Neural cell (in vitro differentiated cells): ENCODE results near the gene CLASP1. TPM values are rescaled to one million over a fixed set of nuclear protein-coding genes. Genes with fewer than 3 reads are reported as not detected.

Source experiments
- H2AFZ ChIP-seq: fragments of 200-600, 300-800 bp; sonication (generic), shearing (Covaris generic); 2 replicates; pipeline ENCODE4 v1.6.0; 2014; ENCODE audit warnings: low read depth, mild to moderate bottlenecking, antibody characterized with exemption, low read length, moderate library complexity
- H3F3A ChIP-seq: fragments of 200-600 bp; shearing (Covaris generic); 2 replicates; pipeline ENCODE4 v1.6.1; 2016; ENCODE audit warnings: mild to moderate bottlenecking, moderate library complexity, mixed read lengths, antibody characterized with exemption, low read length; ENCODE audit not compliant: insufficient read depth, poor library complexity, severe bottlenecking
- H3K27ac ChIP-seq: fragments of 200-600, 300-800 bp; sonication (generic), shearing (Covaris generic); 2 replicates; pipeline ENCODE4 v1.5.1; 2014; ENCODE audit warnings: mild to moderate bottlenecking, low read length, moderate library complexity
- H3K27me3 ChIP-seq: fragments of 300-800, 200-600 bp; sonication (generic), shearing (Covaris generic); 2 replicates; pipeline ENCODE4 v1.6.0; 2014; ENCODE audit warnings: mild to moderate bottlenecking, low read depth, low read length, moderate library complexity; ENCODE audit not compliant: insufficient read depth
- H3K36me3 ChIP-seq: fragments of 300-800, 200-600 bp; sonication (generic), shearing (Covaris generic); 2 replicates; pipeline ENCODE4 v1.5.1; 2014; ENCODE audit warnings: mild to moderate bottlenecking, antibody characterized with exemption, low read length, moderate library complexity; ENCODE audit not compliant: insufficient read depth
- H3K4me2 ChIP-seq: fragments of 300-800, 200-600 bp; sonication (generic), shearing (Covaris generic); 2 replicates; pipeline ENCODE4 v1.6.0; 2014; ENCODE audit warnings: mild to moderate bottlenecking, low read length
- H3K4me3 ChIP-seq: fragments of 300-800, 200-600 bp; sonication (generic), shearing (Covaris generic); 2 replicates; pipeline ENCODE4 v1.5.1; 2014; ENCODE audit warnings: mild to moderate bottlenecking, low read length, moderate library complexity
- H3K79me2 ChIP-seq: fragments of 200-600 bp; shearing (Covaris generic); replicated peaks from 2 replicates; pipeline ENCODE4 v1.6.0; 2014; ENCODE audit warnings: mild to moderate bottlenecking, low read length, moderate library complexity; ENCODE audit not compliant: insufficient read depth
- H3K9ac ChIP-seq: fragments of 300-800, 200-600 bp; sonication (generic), shearing (Covaris generic); 2 replicates; pipeline ENCODE4 v1.6.1; 2016; ENCODE audit warnings: mild to moderate bottlenecking, low read length, mixed read lengths
- H3K9me2 ChIP-seq: fragments of 200-600 bp; shearing (Covaris generic); 2 replicates; pipeline ENCODE4 v1.6.1; 2016; ENCODE audit warnings: mild to moderate bottlenecking, low read length, mixed read lengths; ENCODE audit not compliant: insufficient read depth
- H3K9me3 ChIP-seq: fragments of 200-600, 300-800 bp; sonication (generic), shearing (Covaris generic); 2 replicates; pipeline ENCODE4 v1.6.1; 2016; ENCODE audit warnings: mild to moderate bottlenecking, mixed run types, low read length, moderate library complexity, mixed read lengths
- H4K20me1 ChIP-seq: fragments of 200-600 bp; shearing (Covaris generic); 2 replicates; pipeline ENCODE4 v1.6.1; 2016; ENCODE audit warnings: mild to moderate bottlenecking, mixed run types; ENCODE audit not compliant: insufficient read depth
- EP300 ChIP-seq: fragments of 450-650 bp; conservative IDR thresholded peaks from 2 replicates; pipeline ENCODE4 v1.6.1; 2014; ENCODE audit warnings: antibody characterized with exemption, mild to moderate bottlenecking, moderate library complexity; ENCODE audit not compliant: poor library complexity, severe bottlenecking
- EZH2 ChIP-seq: fragments of 200-600, 300-800 bp; shearing (Covaris generic), sonication (generic); IDR thresholded peaks from 2 replicates; pipeline ENCODE4 v1.6.1; 2014; ENCODE audit warnings: antibody characterized with exemption, low read length, borderline replicate concordance, mild to moderate bottlenecking; ENCODE audit not compliant: insufficient read depth, poor library complexity, severe bottlenecking
- MXI1 ChIP-seq: fragments of 450-650 bp; conservative IDR thresholded peaks from 2 replicates; pipeline ENCODE4 v1.6.1; 2014; ENCODE audit warnings: antibody characterized with exemption, mild to moderate bottlenecking; ENCODE audit not compliant: poor library complexity, severe bottlenecking
- POLR2AphosphoS5 ChIP-seq: IDR thresholded peaks from 2 replicates; pipeline ENCODE4 v1.6.1; 2012
- RAD21 ChIP-seq: fragments of 450-650 bp; conservative IDR thresholded peaks from 2 replicates; pipeline ENCODE4 v1.6.1; 2014; ENCODE audit warnings: antibody characterized with exemption, mild to moderate bottlenecking, moderate library complexity
- REST ChIP-seq: IDR thresholded peaks from 2 replicates; pipeline ENCODE4 v1.6.1; 2012; ENCODE audit warnings: borderline replicate concordance
- SMC3 ChIP-seq: fragments of 450-650 bp; conservative IDR thresholded peaks from 2 replicates; pipeline ENCODE4 v1.6.1; 2014; ENCODE audit warnings: antibody characterized with exemption, mild to moderate bottlenecking, moderate library complexity; ENCODE audit not compliant: poor library complexity
- TAF1 ChIP-seq: IDR thresholded peaks from 2 replicates; pipeline ENCODE4 v1.6.1; 2012; ENCODE audit warnings: low read depth
- polyA plus RNA-seq: library from polyadenylated mRNA; depleted of rRNA; stranded (reverse); fragments of >200 nt; gene quantifications from 2 replicates; pipeline ENCODE4 v1.2.3, GENCODE V29; 2014
- TF ChIP-seq, protein P1 (sequence below): fragments of 450-650 bp; IDR thresholded peaks from 2 replicates; pipeline ENCODE4 v1.5.1; 2014; ENCODE audit warnings: antibody characterized with exemption, mild to moderate bottlenecking, moderate library complexity; ENCODE audit not compliant: poor library complexity, severe bottlenecking

The CLASP1 gene
- polyA plus RNA-seq, 1 donor from 2014 or later, result 41.3 TPM

GRCh38 chr2:121334581-121335293 lies 314.5 kb downstream of the CLASP1 start:
- no peaks in the 10 kb centered on the region for H3F3A ChIP-seq
- TF ChIP-seq, protein P1, sequence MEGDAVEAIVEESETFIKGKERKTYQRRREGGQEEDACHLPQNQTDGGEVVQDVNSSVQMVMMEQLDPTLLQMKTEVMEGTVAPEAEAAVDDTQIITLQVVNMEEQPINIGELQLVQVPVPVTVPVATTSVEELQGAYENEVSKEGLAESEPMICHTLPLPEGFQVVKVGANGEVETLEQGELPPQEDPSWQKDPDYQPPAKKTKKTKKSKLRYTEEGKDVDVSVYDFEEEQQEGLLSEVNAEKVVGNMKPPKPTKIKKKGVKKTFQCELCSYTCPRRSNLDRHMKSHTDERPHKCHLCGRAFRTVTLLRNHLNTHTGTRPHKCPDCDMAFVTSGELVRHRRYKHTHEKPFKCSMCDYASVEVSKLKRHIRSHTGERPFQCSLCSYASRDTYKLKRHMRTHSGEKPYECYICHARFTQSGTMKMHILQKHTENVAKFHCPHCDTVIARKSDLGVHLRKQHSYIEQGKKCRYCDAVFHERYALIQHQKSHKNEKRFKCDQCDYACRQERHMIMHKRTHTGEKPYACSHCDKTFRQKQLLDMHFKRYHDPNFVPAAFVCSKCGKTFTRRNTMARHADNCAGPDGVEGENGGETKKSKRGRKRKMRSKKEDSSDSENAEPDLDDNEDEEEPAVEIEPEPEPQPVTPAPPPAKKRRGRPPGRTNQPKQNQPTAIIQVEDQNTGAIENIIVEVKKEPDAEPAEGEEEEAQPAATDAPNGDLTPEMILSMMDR, result no peak
- TF ChIP-seq SMC3 (no peak), EZH2 (no peak), REST (no peak), EP300 (no peak), RAD21 (no peak), POLR2AphosphoS5 (no peak), TAF1 (no peak), MXI1 (no peak)
- no peak overlapping the region for H2AFZ ChIP-seq
- no peaks in the 10 kb centered on the region for H3K27me3 ChIP-seq
- H3K79me2 ChIP-seq, result no peaks in the 10 kb centered on the region
- H3K36me3 ChIP-seq, result no peaks in the 10 kb centered on the region
- no peaks in the 10 kb centered on the region for H3K9me3 ChIP-seq
- H3K4me3 ChIP-seq, result no peak overlapping the region
- no peaks in the 10 kb centered on the region for H3K9me2 ChIP-seq
- H4K20me1 ChIP-seq, result no peaks in the 10 kb centered on the region
- H3K9ac ChIP-seq, result no peak overlapping the region
- H3K27ac ChIP-seq, result no peak overlapping the region
- H3K4me2 ChIP-seq, result no peak overlapping the region

DNA sequence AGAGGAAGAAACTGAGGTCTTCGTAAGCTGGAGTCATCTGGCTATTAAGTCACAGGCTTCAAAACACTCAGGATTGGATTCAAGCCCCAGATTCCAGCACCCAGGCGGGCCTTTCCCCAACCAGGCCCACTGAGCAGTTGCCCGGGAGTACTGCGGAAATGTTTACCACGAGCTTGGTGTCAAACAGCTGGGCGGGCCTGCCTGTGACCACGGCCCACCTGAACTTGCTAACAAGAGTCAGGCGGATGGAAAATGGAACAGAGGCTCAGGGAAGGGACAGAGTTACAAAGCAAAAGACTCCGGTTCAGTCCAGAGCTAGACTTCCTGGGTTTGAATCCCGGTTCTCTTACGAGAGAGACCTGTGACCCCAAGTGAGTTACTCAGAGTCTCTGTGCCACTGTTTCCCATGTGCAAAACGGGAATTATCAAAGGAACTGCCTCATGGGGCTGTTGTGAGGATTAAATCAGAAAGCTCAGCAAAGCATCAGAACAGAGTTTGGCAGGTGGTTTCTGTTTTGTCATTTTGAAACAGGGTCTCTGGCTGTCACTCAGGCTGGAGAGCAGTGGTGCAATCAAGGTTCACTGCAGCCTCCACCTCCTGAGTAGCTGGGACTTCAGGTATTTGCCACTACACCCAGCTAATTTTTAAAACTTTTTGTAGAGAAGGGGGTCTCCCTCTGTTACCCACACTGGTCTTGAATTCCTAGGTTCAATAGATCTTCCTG lies 315.3 kb downstream of the CLASP1 start:
- no peaks in the 10 kb centered on the region for H3K27me3 ChIP-seq
- no peak overlapping the region for H3K4me2 ChIP-seq
- H3F3A ChIP-seq, result no peaks in the 10 kb centered on the region

More for the DNA sequence above, 315.3 kb downstream of the CLASP1 start:
- no peak for TF ChIP-seq EZH2
- no peak for TF ChIP-seq EP300
- TF ChIP-seq MXI1, result no peak
- TF ChIP-seq TAF1, result no peak
- no peak for TF ChIP-seq SMC3
- no peak for TF ChIP-seq RAD21
- H3K9me2 ChIP-seq, result no peaks in the 10 kb centered on the region
- H3K27ac ChIP-seq, result no peak overlapping the region
- H2AFZ ChIP-seq, result no peak overlapping the region
- H3K36me3 ChIP-seq, result no peaks in the 10 kb centered on the region
- H3K9ac ChIP-seq, result no peak overlapping the region
- H4K20me1 ChIP-seq, result no peaks in the 10 kb centered on the region
- no peaks in the 10 kb centered on the region for H3K9me3 ChIP-seq
- no peak overlapping the region for H3K4me3 ChIP-seq
- no peaks in the 10 kb centered on the region for H3K79me2 ChIP-seq
